H9 (cell line): ENCODE data around the gene SEC14L5. TPM values are rescaled to one million over a fixed set of nuclear protein-coding genes. Genes with fewer than 3 reads are reported as not detected.
A peak's percentile ranks its signal among the peaks of the same experiment; 100 is the strongest.

Source experiments
- DNase-seq: peaks from one replicate; pipeline ENCODE4 v3.0.0-alpha.2; 2017
- H2AFZ ChIP-seq: one replicate; pipeline ENCODE4 v1.6.1; 2013; ENCODE audit warnings: mild to moderate bottlenecking, low read length, control low read depth, moderate library complexity
- H2AK5ac ChIP-seq: 2 replicates; pipeline ENCODE4 v1.6.1; 2013; ENCODE audit warnings: low read length, control low read depth, mixed read lengths; ENCODE audit not compliant: insufficient read length
- H2BK120ac ChIP-seq: one replicate; pipeline ENCODE4 v1.6.1; 2013; ENCODE audit warnings: low read depth, mild to moderate bottlenecking, low read length, control low read depth, inconsistent platforms; ENCODE audit not compliant: poor library complexity, severe bottlenecking
- H2BK12ac ChIP-seq: 2 replicates; pipeline ENCODE4 v1.6.1; 2013; ENCODE audit warnings: low read length, control low read depth, mixed read lengths, low read depth; ENCODE audit not compliant: insufficient read length
- H2BK15ac ChIP-seq: 2 replicates; pipeline ENCODE4 v1.6.1; 2013; ENCODE audit warnings: low read depth, low read length, control low read depth
- H2BK20ac ChIP-seq: one replicate; pipeline ENCODE4 v1.6.1; 2013; ENCODE audit warnings: low read depth, mild to moderate bottlenecking, low read length, control low read depth, inconsistent platforms; ENCODE audit not compliant: poor library complexity, severe bottlenecking
- H2BK5ac ChIP-seq: 2 replicates; pipeline ENCODE4 v1.6.1; 2013; ENCODE audit warnings: low read length, control low read depth, mixed read lengths; ENCODE audit not compliant: insufficient read length
- H3K14ac ChIP-seq: 2 replicates; pipeline ENCODE4 v1.6.1; 2013; ENCODE audit warnings: low read length, control low read depth; ENCODE audit not compliant: insufficient read depth
- H3K18ac ChIP-seq: 2 replicates; pipeline ENCODE4 v1.6.1; 2013; ENCODE audit warnings: low read depth, mild to moderate bottlenecking, mixed read lengths, low read length, control low read depth; ENCODE audit not compliant: insufficient read length
- H3K23ac ChIP-seq: 2 replicates; pipeline ENCODE4 v1.6.1; 2013; ENCODE audit warnings: low read length, control low read depth, mixed read lengths, low read depth; ENCODE audit not compliant: insufficient read length
- H3K23me2 ChIP-seq: 2 replicates; pipeline ENCODE4 v1.6.1; 2013; ENCODE audit warnings: low read depth, mild to moderate bottlenecking, mixed read lengths, low read length, control low read depth; ENCODE audit not compliant: insufficient read length, poor library complexity, severe bottlenecking
- H3K27ac ChIP-seq: 2 replicates; pipeline ENCODE4 v1.5.1; 2013; ENCODE audit warnings: low read length, control low read depth, mixed read lengths, low read depth; ENCODE audit not compliant: insufficient read length
- H3K27me3 ChIP-seq: 2 replicates; pipeline ENCODE4 v1.6.1; 2013; ENCODE audit warnings: low read length, control low read depth, inconsistent platforms; ENCODE audit not compliant: insufficient read depth
- H3K4ac ChIP-seq: 2 replicates; pipeline ENCODE4 v1.6.1; 2013; ENCODE audit warnings: low read depth, mild to moderate bottlenecking, control low read depth, inconsistent platforms, low read length, moderate library complexity
- H3K4me1 ChIP-seq: 2 replicates; pipeline ENCODE4 v1.6.1; 2013; ENCODE audit warnings: low read length, control low read depth, inconsistent platforms; ENCODE audit not compliant: insufficient read depth
- H3K4me2 ChIP-seq: 2 replicates; pipeline ENCODE4 v1.6.1; 2013; ENCODE audit warnings: low read length, control low read depth, mixed read lengths; ENCODE audit not compliant: insufficient read length, insufficient read depth
- H3K56ac ChIP-seq: 2 replicates; pipeline ENCODE4 v1.6.1; 2013; ENCODE audit warnings: low read depth, mild to moderate bottlenecking, mixed read lengths, low read length, control low read depth; ENCODE audit not compliant: insufficient read length
- H3K79me1 ChIP-seq: 2 replicates; pipeline ENCODE4 v1.6.1; 2013; ENCODE audit warnings: low read depth, mild to moderate bottlenecking, moderate library complexity, low read length, control low read depth, inconsistent platforms; ENCODE audit not compliant: insufficient read depth, poor library complexity, severe bottlenecking
- H3K79me2 ChIP-seq: 2 replicates; pipeline ENCODE4 v1.6.1; 2013; ENCODE audit warnings: low read length, control low read depth, inconsistent platforms; ENCODE audit not compliant: insufficient read depth
- H3K9ac ChIP-seq: 2 replicates; pipeline ENCODE4 v1.6.1; 2013; ENCODE audit warnings: low read length, control low read depth, mixed read lengths; ENCODE audit not compliant: insufficient read length; ENCODE audit errors: extremely low read depth
- H3K9me3 ChIP-seq: one replicate; pipeline ENCODE4 v1.6.1; 2013; ENCODE audit warnings: low read depth, low read length, inconsistent platforms; ENCODE audit not compliant: control insufficient read depth
- H3T11ph ChIP-seq: one replicate; pipeline ENCODE4 v1.6.1; 2013; ENCODE audit warnings: mild to moderate bottlenecking, low read length, control low read depth, inconsistent platforms
- H4K20me1 ChIP-seq: one replicate; pipeline ENCODE4 v1.6.1; 2013; ENCODE audit not compliant: control insufficient read depth, insufficient read length, insufficient read depth
- H4K5ac ChIP-seq: 2 replicates; pipeline ENCODE4 v1.6.1; 2013; ENCODE audit warnings: low read depth, mild to moderate bottlenecking, mixed read lengths, low read length, control low read depth; ENCODE audit not compliant: insufficient read length
- H4K8ac ChIP-seq: replicated peaks from 2 replicates; pipeline ENCODE4 v1.6.1; 2013; ENCODE audit warnings: low read length, control low read depth, mixed read lengths, low read depth; ENCODE audit not compliant: insufficient read length
- H4K91ac ChIP-seq: 2 replicates; pipeline ENCODE4 v1.6.1; 2013; ENCODE audit warnings: low read depth, mild to moderate bottlenecking, moderate library complexity, mixed read lengths, low read length, control low read depth; ENCODE audit not compliant: insufficient read length
- H3K27ac Mint-ChIP-seq, 3 experiments: 2 replicates in 2 of 3; 3 replicates in 1 of 3; pipeline ENCODE4 v1.8.0; 2020 to 2021; ENCODE audit warnings: mixed read lengths in 3 of 3, mild to moderate bottlenecking in 1 of 3, moderate library complexity in 1 of 3
- H3K27me3 Mint-ChIP-seq: 2 replicates; pipeline ENCODE4 v1.8.0; 2021; ENCODE audit warnings: low read depth, mild to moderate bottlenecking, moderate library complexity, mixed read lengths
- H3K36me3 Mint-ChIP-seq, 3 experiments: 2 replicates in 2 of 3; 3 replicates in 1 of 3; pipeline ENCODE4 v1.8.0; 2020 to 2021; ENCODE audit warnings: low read depth in 3 of 3, mixed read lengths in 3 of 3; ENCODE audit not compliant: insufficient read depth in 1 of 3
- H3K4me1 Mint-ChIP-seq, 2 experiments: 2 replicates each; pipeline ENCODE4 v1.8.0; 2020; ENCODE audit warnings: mixed read lengths in 2 of 2
- H3K4me3 Mint-ChIP-seq, 2 experiments: 2 replicates in 1 of 2; 3 replicates in 1 of 2; pipeline ENCODE4 v1.8.0; 2020 to 2021; ENCODE audit warnings: mild to moderate bottlenecking in 2 of 2, mixed read lengths in 2 of 2, moderate library complexity in 1 of 2
- H3K9me3 Mint-ChIP-seq, 2 experiments: 2 replicates in 1 of 2; 3 replicates in 1 of 2; pipeline ENCODE4 v1.8.0; 2020; ENCODE audit warnings: mild to moderate bottlenecking in 2 of 2, mixed read lengths in 2 of 2, moderate library complexity in 1 of 2
- WGBS: extraction: QIAGEN DNeasy Blood & Tissue Kit; methylation state at CpG from one replicate; pipeline ENCODE4 v1.1.7; 2013; ENCODE audit warnings: missing lambda C conversion rate, low lambda C conversion rate, mixed read lengths; ENCODE audit not compliant: insufficient read length; ENCODE audit errors: extremely low coverage; 5-methylcytosine and 5-hydroxymethylcytosine counted together
- total RNA-seq: library from RNA; stranded (reverse); gene quantifications from 2 replicates; pipeline ENCODE4 v1.2.1, GENCODE V29; 2021
- TF ChIP-seq, protein P1 (sequence below): fragments of 200-600 bp; sonication (generic); conservative IDR thresholded peaks from 3 replicates; pipeline ENCODE4 v1.8.0; 2021; ENCODE audit warnings: antibody characterized with exemption, mild to moderate bottlenecking

The SEC14L5 gene
- total RNA-seq, 1 experiment from 2014 or later = 4.1 TPM

DNA sequence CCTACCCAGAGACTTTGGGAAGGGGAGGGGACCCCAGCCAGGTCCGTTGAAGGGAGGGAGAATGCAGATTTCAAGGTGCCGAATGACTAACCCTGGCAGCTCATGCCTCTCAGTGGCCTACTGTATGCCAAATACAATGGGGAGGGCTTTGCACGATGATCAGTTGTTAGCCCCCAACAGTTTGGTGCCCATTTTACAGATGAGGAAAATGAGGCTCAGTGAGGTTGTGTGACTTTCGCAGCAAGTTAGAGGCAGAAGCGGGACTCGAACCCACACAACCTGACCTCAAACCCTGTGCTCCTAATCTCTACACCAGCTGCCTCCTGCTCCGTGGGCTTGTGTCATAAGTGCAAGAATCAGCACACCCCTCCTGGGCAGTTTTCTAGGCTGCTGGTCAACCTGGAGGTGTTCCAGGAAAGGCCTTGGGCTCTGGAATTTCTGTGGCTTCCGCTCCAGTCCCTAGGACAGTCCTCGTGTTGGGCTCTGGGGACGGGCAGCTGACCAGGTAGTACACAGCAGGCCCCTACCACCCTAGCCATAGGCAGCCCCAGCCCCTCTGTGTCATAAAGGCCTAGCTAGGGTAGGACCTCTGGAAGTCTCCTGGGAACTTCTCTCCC, 87.5 kb downstream of the SEC14L5 start:
- Histone ChIP-seq H4K8ac (no peak overlapping the region), H3K79me2 (no peaks in the 10 kb centered on the region), H3K56ac (no peak overlapping the region), H3K27me3 (no peaks in the 10 kb centered on the region), H3T11ph (no peak overlapping the region), H3K14ac (no peak overlapping the region), H3K9ac (no peak overlapping the region), H3K4me2 (no peak overlapping the region), H2BK120ac (no peak overlapping the region), H2BK20ac (no peak overlapping the region), H3K79me1 (no peaks in the 10 kb centered on the region), H3K23ac (no peak overlapping the region), H4K20me1 (no peaks in the 10 kb centered on the region), H2BK12ac (no peak overlapping the region), H2BK15ac (no peak overlapping the region), H3K23me2 (no peaks in the 10 kb centered on the region), H3K4ac (no peak overlapping the region), H3K9me3 (no peaks in the 10 kb centered on the region), H2BK5ac (no peak overlapping the region), H3K4me1 (no peaks in the 10 kb centered on the region), H4K91ac (no peak overlapping the region), H3K27ac (no peak overlapping the region), H2AFZ (no peak overlapping the region), H3K18ac (no peak overlapping the region), H4K5ac (no peak overlapping the region), H2AK5ac (no peak overlapping the region)
- TF ChIP-seq, protein P1, sequence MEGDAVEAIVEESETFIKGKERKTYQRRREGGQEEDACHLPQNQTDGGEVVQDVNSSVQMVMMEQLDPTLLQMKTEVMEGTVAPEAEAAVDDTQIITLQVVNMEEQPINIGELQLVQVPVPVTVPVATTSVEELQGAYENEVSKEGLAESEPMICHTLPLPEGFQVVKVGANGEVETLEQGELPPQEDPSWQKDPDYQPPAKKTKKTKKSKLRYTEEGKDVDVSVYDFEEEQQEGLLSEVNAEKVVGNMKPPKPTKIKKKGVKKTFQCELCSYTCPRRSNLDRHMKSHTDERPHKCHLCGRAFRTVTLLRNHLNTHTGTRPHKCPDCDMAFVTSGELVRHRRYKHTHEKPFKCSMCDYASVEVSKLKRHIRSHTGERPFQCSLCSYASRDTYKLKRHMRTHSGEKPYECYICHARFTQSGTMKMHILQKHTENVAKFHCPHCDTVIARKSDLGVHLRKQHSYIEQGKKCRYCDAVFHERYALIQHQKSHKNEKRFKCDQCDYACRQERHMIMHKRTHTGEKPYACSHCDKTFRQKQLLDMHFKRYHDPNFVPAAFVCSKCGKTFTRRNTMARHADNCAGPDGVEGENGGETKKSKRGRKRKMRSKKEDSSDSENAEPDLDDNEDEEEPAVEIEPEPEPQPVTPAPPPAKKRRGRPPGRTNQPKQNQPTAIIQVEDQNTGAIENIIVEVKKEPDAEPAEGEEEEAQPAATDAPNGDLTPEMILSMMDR = no peak
- H3K27ac Mint-ChIP-seq = peak overlapping the region in 1 of 3 experiments; percentile 79; a peak in 1 of 7 replicates
- H3K4me3 Mint-ChIP-seq = no peak overlapping the region
- peaks cover 4 to 9% of the 10 kb centered on the region in 2 experiments; a peak in 3 of 4 replicates for H3K4me1 Mint-ChIP-seq
- no CpG with 5 or more reads among the region's 10 CpGs for WGBS
- peaks cover 5% of the 10 kb centered on the region; the same call in 1 of the 2 replicates for H3K27me3 Mint-ChIP-seq
- no peaks in the 10 kb centered on the region for H3K36me3 Mint-ChIP-seq
- no peak for DNase-seq
- no peaks in the 10 kb centered on the region for H3K9me3 Mint-ChIP-seq
